Breast epithelium (tissue), 4 donors: ENCODE measurements around the gene CARD8. TPM values are rescaled to one million over a fixed set of nuclear protein-coding genes. Genes with fewer than 3 reads are reported as not detected.

ENCODE experiments used
- DNase-seq, 2 donors: peaks; one replicate each; pipeline ENCODE4 v3.0.0-alpha.2; 2019; ENCODE audit warnings: low spot score in 2 of 2
- H3K27ac ChIP-seq, 2 donors: fragments of 200-600 bp; sonication (generic) in 1 of 2; one replicate each; pipeline ENCODE4 v1.5.1; 2016 to 2019; ENCODE audit warnings: mild to moderate bottlenecking in 1 of 2
- H3K27me3 ChIP-seq, 2 donors: fragments of 200-600 bp; sonication (generic) in 1 of 2; one replicate each; pipeline versions ENCODE4 v1.5.1 to v1.6.0; 2017 to 2019; ENCODE audit warnings: control low read depth in 1 of 2, mild to moderate bottlenecking in 1 of 2
- H3K36me3 ChIP-seq: fragments of 200-600 bp; one replicate; pipeline ENCODE4 v1.5.1; 2019
- H3K4me1 ChIP-seq, 2 donors: fragments of 200-600 bp; sonication (generic); one replicate each; pipeline ENCODE4 v1.5.1; 2016 to 2019; ENCODE audit warnings: control low read depth in 1 of 2
- H3K4me3 ChIP-seq, 3 donors: fragments of 200-600 bp; sonication (generic); 1 replicate in 2 of 3; 2 replicates in 1 of 3; pipeline ENCODE4 v1.5.1; 2016 to 2019; ENCODE audit warnings: mild to moderate bottlenecking in 3 of 3, moderate library complexity in 2 of 3
- H3K9me3 ChIP-seq, 2 donors: fragments of 200-600 bp; sonication (generic) in 1 of 2; one replicate each; pipeline ENCODE4 v1.5.1; 2016 to 2019; ENCODE audit warnings: control low read depth in 1 of 2
- CTCF ChIP-seq, 3 donors: fragments of 450-650 bp; IDR thresholded peaks; one replicate each; pipeline ENCODE4 v1.5.1; 2016 to 2017; ENCODE audit warnings: antibody characterized with exemption in 3 of 3, mild to moderate bottlenecking in 3 of 3, moderate library complexity in 3 of 3
- POLR2A ChIP-seq: fragments of 450-650 bp; IDR thresholded peaks from one replicate; pipeline ENCODE4 v1.6.1; 2016; ENCODE audit warnings: antibody characterized with exemption, mild to moderate bottlenecking, moderate library complexity
- POLR2AphosphoS5 ChIP-seq, 3 donors: sonication (generic); formaldehyde crosslinking; IDR thresholded peaks; one replicate each; pipeline ENCODE4 v1.6.1; 2017; ENCODE audit warnings: antibody characterized with exemption in 3 of 3
- intact Hi-C: fragments of 100-400 bp; cut with DNase I; formaldehyde crosslinking; loops from one replicate; pipeline ENCODE4 v1.15.1; 2023; ENCODE audit warnings: low total_unique reads
- total RNA-seq, 3 donors: library from RNA; depleted of rRNA; stranded (reverse); fragments of >200 nt; gene quantifications; one replicate each; pipeline ENCODE4 v1.1.0, GENCODE V29; 2016

CARD8 gene
- total RNA-seq, 3 donors from 2014 or later, result 35.0 to 39.0 (median 35.8) TPM

- TF ChIP-seq CTCF (IDR thresholded peaks at IDR 0.05), result peak; percentile 90 to 96 (median 91)
- TF ChIP-seq POLR2A, result no peak
- H3K9me3 ChIP-seq, result no peaks in the 10 kb centered on the region
- intact Hi-C loops, result no loop called here
- peak; percentile 66 to 79 for DNase-seq
- H3K36me3 ChIP-seq, result no peaks in the 10 kb centered on the region
- peak overlapping the region; percentile 38 to 67 (median 43) for H3K4me3 ChIP-seq
- no peaks in the 10 kb centered on the region for H3K27me3 ChIP-seq
- no peaks in the 10 kb centered on the region for H3K4me1 ChIP-seq
- H3K27ac ChIP-seq, result peak overlapping the region in 1 of 2 donors; percentile 14
Measured at GRCh38 chr19:48290771-48291488, 35.2 kb upstream of the CARD8 start.

GRCh38 chr19:48290401-48290770 lies 34.7 kb upstream of the CARD8 start:
- no peaks in the 10 kb centered on the region for H3K36me3 ChIP-seq
- peak overlapping the region; percentile 38 to 67 (median 43) for H3K4me3 ChIP-seq
- DNase-seq, result no peak
- no peak overlapping the region for H3K27ac ChIP-seq
- no peaks in the 10 kb centered on the region for H3K27me3 ChIP-seq
- H3K4me1 ChIP-seq, result no peaks in the 10 kb centered on the region
- no peak for TF ChIP-seq POLR2A
- no peak for TF ChIP-seq POLR2AphosphoS5 (IDR thresholded peaks at IDR 0.05)
- TF ChIP-seq CTCF (IDR thresholded peaks at IDR 0.05), result no peak
- intact Hi-C loops, result no loop called here
- H3K9me3 ChIP-seq, result no peaks in the 10 kb centered on the region

GRCh38 chr19:48287748-48288147 lies 32.0 kb upstream of the CARD8 start:
- intact Hi-C loops, result no loop called here
- H3K9me3 ChIP-seq, result peaks cover 5 to 9% of the 10 kb centered on the region in 2 donors
- no peaks in the 10 kb centered on the region for H3K36me3 ChIP-seq
- H3K27ac ChIP-seq, result no peak overlapping the region
- TF ChIP-seq CTCF (IDR thresholded peaks at IDR 0.05), result no peak
- TF ChIP-seq POLR2A, result no peak
- TF ChIP-seq POLR2AphosphoS5 (IDR thresholded peaks at IDR 0.05), result no peak
- no peaks in the 10 kb centered on the region for H3K4me1 ChIP-seq
- no peaks in the 10 kb centered on the region for H3K27me3 ChIP-seq
- no peak for DNase-seq
- no peak overlapping the region for H3K4me3 ChIP-seq

- no peak for TF ChIP-seq POLR2AphosphoS5 (IDR thresholded peaks at IDR 0.05)
- no peak for TF ChIP-seq CTCF (IDR thresholded peaks at IDR 0.05)
- no peak for TF ChIP-seq POLR2A
- intact Hi-C loops, result no loop called here
- DNase-seq, result no peak
Measured at GRCh38 chr19:48284896-48285295, 29.2 kb upstream of the CARD8 start.

GRCh38 chr19:48283908-48284307 lies 28.2 kb upstream of the CARD8 start:
- Histone ChIP-seq H3K27ac (no peak overlapping the region), H3K4me3 (no peak overlapping the region), H3K9me3 (peaks cover 5 to 9% of the 10 kb centered on the region in 2 donors), H3K4me1 (no peaks in the 10 kb centered on the region), H3K27me3 (no peaks in the 10 kb centered on the region), H3K36me3 (no peaks in the 10 kb centered on the region)
- intact Hi-C loops, result no loop called here
- DNase-seq, result no peak
- no peak for TF ChIP-seq POLR2AphosphoS5 (IDR thresholded peaks at IDR 0.05)
- no peak for TF ChIP-seq CTCF (IDR thresholded peaks at IDR 0.05)
- no peak for TF ChIP-seq POLR2A

More at GRCh38 chr19:48284896-48285295, 29.2 kb upstream of the CARD8 start:
- H3K27me3 ChIP-seq, result no peaks in the 10 kb centered on the region
- H3K36me3 ChIP-seq, result no peaks in the 10 kb centered on the region
- no peaks in the 10 kb centered on the region for H3K4me1 ChIP-seq
- H3K4me3 ChIP-seq, result no peak overlapping the region
- H3K27ac ChIP-seq, result no peak overlapping the region
- peaks cover 5 to 9% of the 10 kb centered on the region in 2 donors for H3K9me3 ChIP-seq
